Naive thymus-derived CD8-positive, alpha-beta T cell (primary cell): ENCODE measurements around the gene DLG5. TPM values are rescaled to one million over a fixed set of nuclear protein-coding genes. Genes with fewer than 3 reads are reported as not detected.

Source experiments
- ATAC-seq, 2 donors: fragments of 150-1000 bp; cut with Tn5 transposase in 1 of 2; sonication (Bioruptor Pico), chemical (Tn5 transposase) in 1 of 2; 1 replicate in 1 of 2; 2 replicates in 1 of 2; pipeline ENCODE4 v1.10.0; 2021; ENCODE audit warnings: mild to moderate bottlenecking in 2 of 2, moderate library complexity in 2 of 2
- POLR2A ChIA-PET: fragments of 350-600 bp; sonication (Branson Sonifier 250); formaldehyde crosslinking; loops from one replicate; lab custom pipeline; 2021; ENCODE audit warnings: antibody characterized with exemption; lab: Charles Lee
- DNase-seq, 10 donors: peaks; one replicate each; pipeline versions ENCODE4 v3.0.0 to v3.0.0-alpha.2; 2020 to 2022
- H3K27ac Mint-ChIP-seq, 10 donors: one replicate each; pipeline ENCODE4 v1.8.0; 2020 to 2022; ENCODE audit warnings: mild to moderate bottlenecking in 10 of 10, mixed read lengths in 10 of 10, moderate library complexity in 4 of 10, inconsistent platforms in 1 of 10
- H3K27me3 Mint-ChIP-seq, 5 donors: one replicate each; pipeline ENCODE4 v1.8.0; 2021 to 2022; ENCODE audit warnings: mixed read lengths in 5 of 5
- H3K36me3 Mint-ChIP-seq, 3 donors: one replicate each; pipeline ENCODE4 v1.8.0; 2020 to 2022; ENCODE audit warnings: mixed read lengths in 3 of 3, mild to moderate bottlenecking in 2 of 3, inconsistent platforms in 1 of 3
- H3K4me1 Mint-ChIP-seq, 4 donors: one replicate each; pipeline ENCODE4 v1.8.0; 2021 to 2022; ENCODE audit warnings: mixed read lengths in 4 of 4
- H3K4me3 Mint-ChIP-seq, 10 donors: one replicate each; pipeline ENCODE4 v1.8.0; 2020 to 2022; ENCODE audit warnings: mild to moderate bottlenecking in 10 of 10, mixed read lengths in 10 of 10, moderate library complexity in 6 of 10, inconsistent platforms in 1 of 10
- H3K9me3 Mint-ChIP-seq, 9 donors: one replicate each; pipeline ENCODE4 v1.8.0; 2020 to 2022; ENCODE audit warnings: mixed read lengths in 9 of 9, mild to moderate bottlenecking in 3 of 9, inconsistent platforms in 1 of 9, moderate library complexity in 1 of 9
- polyA plus RNA-seq, 3 donors: library from polyadenylated mRNA; unstranded; fragments of 300-500 nt; fragmentation: Illumina TruSeq; gene quantifications; one replicate each; pipeline ENCODE4 v1.2.3, GENCODE V29; 2021
- total RNA-seq, 8 experiments: library from RNA in 2 of 8; stranded (reverse) in 2 of 8; gene quantifications; one replicate each; pipeline ENCODE4 v1.2.3 and lab custom pipeline; 2021 to 2026

The DLG5 gene
- total and polyA plus RNA-seq, 5 experiments from 2014 or later = 0.04 to 0.55 (median 0.42) TPM; not detected in 1

GRCh38 chr10:77921395-77921794 is 5.2 kb downstream of the DLG5 start:
- no peak for DNase-seq
- POLR2A ChIA-PET = no interaction called here
- no peak for ATAC-seq
- peaks cover 16 to 58% (median 32%) of the 10 kb centered on the region in 5 donors for H3K27me3 Mint-ChIP-seq
- H3K9me3 Mint-ChIP-seq = peaks cover 0 to 2% (median 0%) of the 10 kb centered on the region in 9 donors
- H3K27ac Mint-ChIP-seq = no peak overlapping the region
- H3K36me3 Mint-ChIP-seq = no peaks in the 10 kb centered on the region
- peaks cover 0 to 8% (median 6%) of the 10 kb centered on the region in 4 donors for H3K4me1 Mint-ChIP-seq
- H3K4me3 Mint-ChIP-seq = no peak overlapping the region

GRCh38 chr10:77920495-77920894 is 6.1 kb downstream of the DLG5 start:
- peaks cover 16 to 56% (median 31%) of the 10 kb centered on the region in 5 donors for H3K27me3 Mint-ChIP-seq
- peaks cover 0 to 2% (median 0%) of the 10 kb centered on the region in 9 donors for H3K9me3 Mint-ChIP-seq
- peaks cover 0 to 6% (median 4%) of the 10 kb centered on the region in 4 donors for H3K4me1 Mint-ChIP-seq
- POLR2A ChIA-PET = no interaction called here
- ATAC-seq (no peak), DNase-seq (no peak)
- no peak overlapping the region for H3K27ac Mint-ChIP-seq
- H3K4me3 Mint-ChIP-seq = no peak overlapping the region
- H3K36me3 Mint-ChIP-seq = no peaks in the 10 kb centered on the region

GRCh38 chr10:77919713-77920108 is 6.8 kb downstream of the DLG5 start:
- Mint-ChIP-seq H3K27me3 (peaks cover 10 to 48% (median 25%) of the 10 kb centered on the region in 5 donors), H3K9me3 (peaks cover 0 to 2% (median 0%) of the 10 kb centered on the region in 9 donors), H3K27ac (no peak overlapping the region), H3K36me3 (no peaks in the 10 kb centered on the region), H3K4me3 (no peak overlapping the region), H3K4me1 (no peaks in the 10 kb centered on the region)
- POLR2A ChIA-PET = no interaction called here
- ATAC-seq (no peak), DNase-seq (no peak)

- POLR2A ChIA-PET = no interaction called here
- ATAC-seq (no peak), DNase-seq (no peak)
- peaks cover 0 to 2% (median 0%) of the 10 kb centered on the region in 9 donors for H3K9me3 Mint-ChIP-seq
- H3K4me3 Mint-ChIP-seq = no peak overlapping the region
- peaks cover 0 to 9% (median 2%) of the 10 kb centered on the region in 5 donors for H3K27me3 Mint-ChIP-seq
- no peak overlapping the region for H3K27ac Mint-ChIP-seq
- no peaks in the 10 kb centered on the region for H3K36me3 Mint-ChIP-seq
- peaks cover 0 to 3% (median 0%) of the 10 kb centered on the region in 4 donors for H3K4me1 Mint-ChIP-seq
Measured at GRCh38 chr10:77915319-77916105, 11.0 kb downstream of the DLG5 start.

- Mint-ChIP-seq H3K27me3 (peaks cover 0 to 11% (median 6%) of the 10 kb centered on the region in 5 donors), H3K27ac (no peak overlapping the region), H3K9me3 (no peaks in the 10 kb centered on the region), H3K4me1 (peaks cover 0 to 3% (median 0%) of the 10 kb centered on the region in 4 donors), H3K36me3 (no peaks in the 10 kb centered on the region), H3K4me3 (no peak overlapping the region)
- POLR2A ChIA-PET = no interaction called here
- ATAC-seq (no peak), DNase-seq (no peak)
Measured at GRCh38 chr10:77913090-77913489, 13.5 kb downstream of the DLG5 start.

- Mint-ChIP-seq H3K4me1 (peaks cover 0 to 3% (median 0%) of the 10 kb centered on the region in 4 donors), H3K27ac (no peak overlapping the region), H3K4me3 (no peak overlapping the region), H3K36me3 (no peaks in the 10 kb centered on the region), H3K27me3 (peaks cover 0 to 16% (median 9%) of the 10 kb centered on the region in 5 donors), H3K9me3 (no peaks in the 10 kb centered on the region)
- ATAC-seq (no peak), DNase-seq (no peak)
- POLR2A ChIA-PET = no interaction called here
Measured at GRCh38 chr10:77912576-77912975, 14.0 kb downstream of the DLG5 start.

GRCh38 chr10:77911535-77912123 is 14.9 kb downstream of the DLG5 start:
- Mint-ChIP-seq H3K9me3 (no peaks in the 10 kb centered on the region), H3K27ac (no peak overlapping the region)

GRCh38 chr10:77910524-77911145 is 15.9 kb downstream of the DLG5 start:
- DNase-seq (no peak), ATAC-seq (no peak)
- H3K36me3 Mint-ChIP-seq = no peaks in the 10 kb centered on the region
- H3K4me3 Mint-ChIP-seq = no peak overlapping the region
- POLR2A ChIA-PET = no interaction called here
- peaks cover 0 to 17% (median 9%) of the 10 kb centered on the region in 5 donors for H3K27me3 Mint-ChIP-seq
- peaks cover 0 to 3% (median 0%) of the 10 kb centered on the region in 4 donors for H3K4me1 Mint-ChIP-seq
- no peaks in the 10 kb centered on the region for H3K9me3 Mint-ChIP-seq
- H3K27ac Mint-ChIP-seq = no peak overlapping the region

More at GRCh38 chr10:77911535-77912123, 14.9 kb downstream of the DLG5 start:
- Mint-ChIP-seq H3K4me1 (peaks cover 0 to 3% (median 0%) of the 10 kb centered on the region in 4 donors), H3K27me3 (peaks cover 0 to 17% (median 9%) of the 10 kb centered on the region in 5 donors), H3K4me3 (no peak overlapping the region), H3K36me3 (no peaks in the 10 kb centered on the region)
- DNase-seq (no peak), ATAC-seq (no peak)
- POLR2A ChIA-PET = no interaction called here

GRCh38 chr10:77909749-77910375 is 16.7 kb downstream of the DLG5 start:
- peaks cover 0 to 3% (median 0%) of the 10 kb centered on the region in 4 donors for H3K4me1 Mint-ChIP-seq
- POLR2A ChIA-PET = no interaction called here
- no peaks in the 10 kb centered on the region for H3K36me3 Mint-ChIP-seq
- DNase-seq (no peak), ATAC-seq (no peak)
- no peak overlapping the region for H3K27ac Mint-ChIP-seq
- H3K27me3 Mint-ChIP-seq = peaks cover 0 to 17% (median 8%) of the 10 kb centered on the region in 5 donors
- H3K9me3 Mint-ChIP-seq = no peaks in the 10 kb centered on the region
- no peak overlapping the region for H3K4me3 Mint-ChIP-seq

- no peak overlapping the region for H3K4me3 Mint-ChIP-seq
- ATAC-seq = no peak
- no peaks in the 10 kb centered on the region for H3K9me3 Mint-ChIP-seq
- no peaks in the 10 kb centered on the region for H3K36me3 Mint-ChIP-seq
- no peak overlapping the region for H3K27ac Mint-ChIP-seq
- peaks cover 0 to 17% (median 6%) of the 10 kb centered on the region in 5 donors for H3K27me3 Mint-ChIP-seq
- H3K4me1 Mint-ChIP-seq = peaks cover 0 to 3% (median 0%) of the 10 kb centered on the region in 4 donors
- no peak for DNase-seq
- POLR2A ChIA-PET = no interaction called here
Measured at GRCh38 chr10:77909021-77909748, 17.4 kb downstream of the DLG5 start.

- Mint-ChIP-seq H3K4me1 (peaks cover 0 to 3% (median 0%) of the 10 kb centered on the region in 4 donors), H3K36me3 (no peaks in the 10 kb centered on the region), H3K27me3 (peaks cover 0 to 17% (median 6%) of the 10 kb centered on the region in 5 donors), H3K4me3 (no peak overlapping the region), H3K27ac (peak overlapping the region in 1 of 10 donors; percentile 50), H3K9me3 (no peaks in the 10 kb centered on the region)
- POLR2A ChIA-PET = no interaction called here
- no peak for ATAC-seq
- no peak for DNase-seq
Measured at GRCh38 chr10:77907900-77908717, 18.4 kb downstream of the DLG5 start.
